Endothelial cell (in vitro differentiated cells): ENCODE data around the gene OPA3. TPM values are rescaled to one million over a fixed set of nuclear protein-coding genes. Genes with fewer than 3 reads are reported as not detected.

ENCODE experiments used
- DNase-seq: peaks from one replicate; pipeline ENCODE4 v3.0.0; 2021; ENCODE audit warnings: low spot score
- H3K27ac Mint-ChIP-seq: one replicate; pipeline ENCODE4 v1.8.0; 2021; ENCODE audit warnings: mixed read lengths, inconsistent platforms; ENCODE audit not compliant: unreplicated experiment
- H3K27me3 Mint-ChIP-seq: one replicate; pipeline ENCODE4 v1.8.0; 2021; ENCODE audit warnings: mild to moderate bottlenecking, moderate library complexity, mixed read lengths, inconsistent platforms; ENCODE audit not compliant: unreplicated experiment
- H3K36me3 Mint-ChIP-seq: one replicate; pipeline ENCODE4 v1.8.0; 2021; ENCODE audit warnings: mild to moderate bottlenecking, low read depth, mixed read lengths, inconsistent platforms; ENCODE audit not compliant: unreplicated experiment
- H3K4me1 Mint-ChIP-seq: one replicate; pipeline ENCODE4 v1.8.0; 2021; ENCODE audit warnings: mild to moderate bottlenecking, mixed read lengths, inconsistent platforms; ENCODE audit not compliant: unreplicated experiment
- H3K4me3 Mint-ChIP-seq: one replicate; pipeline ENCODE4 v1.8.0; 2021; ENCODE audit warnings: mild to moderate bottlenecking, mixed read lengths, inconsistent platforms; ENCODE audit not compliant: unreplicated experiment
- H3K9me3 Mint-ChIP-seq: one replicate; pipeline ENCODE4 v1.8.0; 2021; ENCODE audit warnings: mixed read lengths, inconsistent platforms; ENCODE audit not compliant: unreplicated experiment
- total RNA-seq: library from RNA; stranded (reverse); fragmentation: NEBNext Ultra II Directional; extraction: Animal tissue kit (Norgen Biotek cat#: 25700); gene quantifications from one replicate; pipeline ENCODE4 v1.2.1, GENCODE V29; 2021; ENCODE audit not compliant: unreplicated experiment
- TF ChIP-seq, protein P1 (sequence below): fragments of 200-600 bp; sonication (generic); IDR thresholded peaks from one replicate; pipeline ENCODE4 v1.5.0; 2021; ENCODE audit warnings: antibody characterized with exemption; ENCODE audit not compliant: unreplicated experiment

The OPA3 gene
- total RNA-seq, 1 donor from 2014 or later = 13.4 TPM

DNA sequence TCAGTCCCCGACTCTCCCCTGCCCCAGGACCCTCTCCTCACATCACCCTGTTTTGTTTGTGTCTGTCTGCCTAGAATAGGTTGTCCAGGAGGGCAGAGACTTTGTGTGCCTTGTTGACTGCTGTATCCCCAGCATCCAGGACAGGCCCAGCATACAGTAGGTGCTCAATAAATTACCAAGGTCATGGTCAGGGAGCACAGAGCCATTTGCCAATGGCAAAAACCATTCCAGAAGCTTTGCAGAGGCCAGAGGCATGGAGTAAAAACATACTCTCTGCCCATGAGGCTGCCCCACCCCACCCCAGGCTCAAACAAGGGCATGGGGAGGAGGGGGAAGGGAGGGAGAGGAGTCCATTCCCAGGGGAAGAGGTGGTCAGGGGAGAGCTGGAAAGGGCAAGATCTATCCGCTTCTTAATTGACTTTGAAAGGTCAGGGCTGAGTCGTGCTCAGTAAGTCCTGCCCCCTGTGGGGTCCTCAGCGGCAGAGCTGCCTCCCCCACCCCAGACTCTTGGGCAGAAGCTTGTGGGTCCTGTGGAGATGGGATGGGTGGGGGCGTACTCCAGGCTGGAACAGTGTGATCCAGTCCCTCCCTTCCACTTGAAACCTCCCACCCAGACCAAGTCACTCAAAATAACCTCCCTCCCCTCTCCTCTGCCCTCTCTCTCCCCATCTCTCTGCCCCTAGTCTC lies 13.0 kb upstream of the OPA3 start:
- DNase-seq = no peak
- H3K4me1 Mint-ChIP-seq = peaks cover 60% of the 10 kb centered on the region
- H3K4me3 Mint-ChIP-seq = peak overlapping the region; percentile 44
- peak overlapping the region; percentile 68 for H3K27ac Mint-ChIP-seq
- TF ChIP-seq, protein P1, sequence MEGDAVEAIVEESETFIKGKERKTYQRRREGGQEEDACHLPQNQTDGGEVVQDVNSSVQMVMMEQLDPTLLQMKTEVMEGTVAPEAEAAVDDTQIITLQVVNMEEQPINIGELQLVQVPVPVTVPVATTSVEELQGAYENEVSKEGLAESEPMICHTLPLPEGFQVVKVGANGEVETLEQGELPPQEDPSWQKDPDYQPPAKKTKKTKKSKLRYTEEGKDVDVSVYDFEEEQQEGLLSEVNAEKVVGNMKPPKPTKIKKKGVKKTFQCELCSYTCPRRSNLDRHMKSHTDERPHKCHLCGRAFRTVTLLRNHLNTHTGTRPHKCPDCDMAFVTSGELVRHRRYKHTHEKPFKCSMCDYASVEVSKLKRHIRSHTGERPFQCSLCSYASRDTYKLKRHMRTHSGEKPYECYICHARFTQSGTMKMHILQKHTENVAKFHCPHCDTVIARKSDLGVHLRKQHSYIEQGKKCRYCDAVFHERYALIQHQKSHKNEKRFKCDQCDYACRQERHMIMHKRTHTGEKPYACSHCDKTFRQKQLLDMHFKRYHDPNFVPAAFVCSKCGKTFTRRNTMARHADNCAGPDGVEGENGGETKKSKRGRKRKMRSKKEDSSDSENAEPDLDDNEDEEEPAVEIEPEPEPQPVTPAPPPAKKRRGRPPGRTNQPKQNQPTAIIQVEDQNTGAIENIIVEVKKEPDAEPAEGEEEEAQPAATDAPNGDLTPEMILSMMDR = no peak
- H3K27me3 Mint-ChIP-seq = peaks cover 11% of the 10 kb centered on the region
- H3K36me3 Mint-ChIP-seq = peaks cover 7% of the 10 kb centered on the region
- H3K9me3 Mint-ChIP-seq = no peaks in the 10 kb centered on the region

- H3K4me3 Mint-ChIP-seq = no peak overlapping the region
These were observed 11.2 kb upstream of the OPA3 start for GRCh38 chr19:45595814-45596213.

DNA sequence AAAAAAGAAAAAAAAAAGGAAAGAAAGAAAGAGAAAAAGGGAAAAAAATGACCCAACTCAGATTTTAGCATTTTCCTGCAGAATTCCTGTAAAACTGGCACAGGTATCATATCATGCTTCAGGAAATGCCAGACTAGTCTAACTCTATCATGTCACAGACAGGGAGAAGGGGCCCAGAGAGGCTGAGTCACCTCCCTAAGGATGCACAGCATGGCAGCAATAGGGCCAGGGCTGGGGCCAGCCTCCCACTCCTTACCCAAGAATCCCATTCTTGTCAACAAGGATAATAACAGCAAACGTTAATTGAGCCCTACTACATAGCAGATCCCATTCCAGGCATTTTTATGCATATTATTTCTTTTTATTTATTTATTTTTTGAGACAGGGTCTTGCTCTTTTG lies 8.9 kb upstream of the OPA3 start:
- H3K4me1 Mint-ChIP-seq = peaks cover 37% of the 10 kb centered on the region
- peaks cover 5% of the 10 kb centered on the region for H3K27me3 Mint-ChIP-seq
- H3K27ac Mint-ChIP-seq = no peak overlapping the region
- no peaks in the 10 kb centered on the region for H3K9me3 Mint-ChIP-seq
- no peak overlapping the region for H3K4me3 Mint-ChIP-seq
- peaks cover 24% of the 10 kb centered on the region for H3K36me3 Mint-ChIP-seq
- no peak for DNase-seq
- TF ChIP-seq, protein P1 = no peak

More at GRCh38 chr19:45595814-45596213, 11.2 kb upstream of the OPA3 start:
- Mint-ChIP-seq H3K36me3 (peaks cover 7% of the 10 kb centered on the region), H3K27ac (no peak overlapping the region), H3K27me3 (peaks cover 7% of the 10 kb centered on the region), H3K4me1 (peaks cover 54% of the 10 kb centered on the region), H3K9me3 (no peaks in the 10 kb centered on the region)
- no peak for DNase-seq
- TF ChIP-seq, protein P1 = no peak

- peaks cover 5% of the 10 kb centered on the region for H3K27me3 Mint-ChIP-seq
- H3K9me3 Mint-ChIP-seq = no peaks in the 10 kb centered on the region
- no peak for DNase-seq
- TF ChIP-seq, protein P1 = no peak
- peaks cover 27% of the 10 kb centered on the region for H3K4me1 Mint-ChIP-seq
- H3K4me3 Mint-ChIP-seq = peak overlapping the region; percentile 38
- peaks cover 24% of the 10 kb centered on the region for H3K36me3 Mint-ChIP-seq
- peak overlapping the region; percentile 62 for H3K27ac Mint-ChIP-seq
These were observed 7.8 kb upstream of the OPA3 start for GRCh38 chr19:45592366-45592765.

DNA sequence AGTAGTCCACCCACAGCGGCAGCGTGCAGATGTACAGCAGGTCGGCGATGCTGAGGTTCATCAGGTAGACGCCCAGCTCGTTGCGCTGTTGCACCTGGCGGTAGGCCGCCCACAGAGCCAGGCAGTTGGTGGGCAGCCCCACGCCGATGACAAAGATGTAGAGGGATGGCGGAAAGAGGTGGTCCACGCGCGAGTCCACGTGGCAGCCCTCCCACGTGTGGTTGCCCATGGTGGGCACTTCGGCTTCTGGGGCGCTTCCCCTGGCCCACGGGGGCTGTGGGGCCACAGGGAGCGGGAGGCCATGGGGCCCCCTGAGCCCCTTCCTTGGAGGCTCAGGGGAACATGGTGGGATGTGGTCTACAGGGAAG lies 7.0 kb upstream of the OPA3 start:
- Mint-ChIP-seq H3K27me3 (peaks cover 5% of the 10 kb centered on the region), H3K4me3 (no peak overlapping the region), H3K36me3 (peaks cover 24% of the 10 kb centered on the region), H3K27ac (no peak overlapping the region), H3K4me1 (peaks cover 21% of the 10 kb centered on the region), H3K9me3 (no peaks in the 10 kb centered on the region)
- no peak for DNase-seq
- TF ChIP-seq, protein P1 = no peak
